ENCODE results near the gene GAGE12H.
"Not testable (repeated sequence)": the region's sequence is repeated elsewhere in the genome, so short reads cannot be mapped to it uniquely, and the experiment has no call there.

GAGE12H gene

GRCh38 chrX:49579649-49580048, at the start of gene GAGE12H:
TSS of gene GAGE12H (plus strand) at chrX:49579949. CDS start at chrX:49581104, 1,155 bp downstream.
- DNase-seq (ENCODE audit: low spot score) = not testable (repeated sequence)

GRCh38 chrX:49531877-49532276, 47.9 kb upstream of the GAGE12H start, which contains the start of gene GAGE12C:
TSS of gene GAGE12C (plus strand) at chrX:49532177. CDS start at chrX:49533332, 1,155 bp downstream.
- not testable (repeated sequence) for DNase-seq (ENCODE audit: low spot score)

GRCh38 chrX:49541433-49541832, 38.3 kb upstream of the GAGE12H start, which contains the start of gene GAGE12D:
TSS of gene GAGE12D (plus strand) at chrX:49541733. CDS start at chrX:49542888, 1,155 bp downstream.
- not testable (repeated sequence) for DNase-seq (ENCODE audit: low spot score)

GRCh38 chrX:49550989-49551388, 28.8 kb upstream of the GAGE12H start, which contains the start of gene GAGE12E:
TSS of gene GAGE12E (plus strand) at chrX:49551289. CDS start at chrX:49552444, 1,155 bp downstream.
- DNase-seq (ENCODE audit: low spot score) = not testable (repeated sequence)

- not testable (repeated sequence) for DNase-seq (ENCODE audit: low spot score)
Measured at GRCh38 chrX:49560542-49560941, 19.2 kb upstream of the GAGE12H start, which contains the start of gene GAGE12F. TSS of gene GAGE12F (plus strand) at chrX:49560842. CDS start at chrX:49561997, 1,155 bp downstream.

GRCh38 chrX:49568728-49569127, 11.0 kb upstream of the GAGE12H start:
- DNase-seq (ENCODE audit: low spot score) = not testable (repeated sequence)

GRCh38 chrX:49569152-49569551, 10.6 kb upstream of the GAGE12H start:
- not testable (repeated sequence) for DNase-seq (ENCODE audit: low spot score)

- not testable (repeated sequence) for DNase-seq (ENCODE audit: low spot score)
Measured at GRCh38 chrX:49570100-49570499, 9.6 kb upstream of the GAGE12H start, which contains the start of gene GAGE12G. TSS of gene GAGE12G (plus strand) at chrX:49570400. CDS start at chrX:49571555, 1,155 bp downstream.

GRCh38 chrX:49589196-49589595, 9.4 kb downstream of the GAGE12H start, which contains the start of gene GAGE2A:
TSS of gene GAGE2A (plus strand) at chrX:49589496. CDS start at chrX:49590651, 1,155 bp downstream.
- DNase-seq (ENCODE audit: low spot score) = not testable (repeated sequence)

GRCh38 chrX:49589769-49590478, 10.2 kb downstream of the GAGE12H start:
- DNase-seq (ENCODE audit: low spot score) = not testable (repeated sequence)

- not testable (repeated sequence) for DNase-seq (ENCODE audit: low spot score)
Measured at GRCh38 chrX:49590488-49590887, 10.7 kb downstream of the GAGE12H start.

GRCh38 chrX:49598720-49599119, 19.0 kb downstream of the GAGE12H start, which contains the start of gene GAGE1:
TSS of gene GAGE1 (plus strand) at chrX:49599020. CDS start at chrX:49600175, 1,155 bp downstream.
- not testable (repeated sequence) for DNase-seq (ENCODE audit: low spot score)

GRCh38 chrX:49610718-49611310, 31.1 kb downstream of the GAGE12H start:
- DNase-seq (ENCODE audit: low spot score) = no peak

- no peak for DNase-seq (ENCODE audit: low spot score)
Measured at GRCh38 chrX:49618574-49618973, 38.8 kb downstream of the GAGE12H start.

- peak; percentile 5 for DNase-seq (ENCODE audit: low spot score)
Measured at GRCh38 chrX:49627086-49627777, 47.5 kb downstream of the GAGE12H start.
